GM18526 (cell line): ENCODE data around the gene PRDX1.

Experiments used
- POLR2A ChIP-seq: IDR thresholded peaks from 3 replicates; pipeline ENCODE4 v1.6.1; 2011; ENCODE audit not compliant: insufficient read length; ENCODE audit errors: extremely low read depth

PRDX1 gene

GRCh38 chr1:45510972-45511527 lies 10.6 kb downstream of the PRDX1 start:
- TF ChIP-seq POLR2A, result no peak

GRCh38 chr1:45510036-45510971 lies 11.4 kb downstream of the PRDX1 start:
- TF ChIP-seq POLR2A, result no peak

GRCh38 chr1:45508295-45509151 lies 13.2 kb downstream of the PRDX1 start:
- TF ChIP-seq POLR2A, result no peak

- TF ChIP-seq POLR2A, result no peak
Measured at GRCh38 chr1:45507893-45508292, 13.8 kb downstream of the PRDX1 start.

DNA sequence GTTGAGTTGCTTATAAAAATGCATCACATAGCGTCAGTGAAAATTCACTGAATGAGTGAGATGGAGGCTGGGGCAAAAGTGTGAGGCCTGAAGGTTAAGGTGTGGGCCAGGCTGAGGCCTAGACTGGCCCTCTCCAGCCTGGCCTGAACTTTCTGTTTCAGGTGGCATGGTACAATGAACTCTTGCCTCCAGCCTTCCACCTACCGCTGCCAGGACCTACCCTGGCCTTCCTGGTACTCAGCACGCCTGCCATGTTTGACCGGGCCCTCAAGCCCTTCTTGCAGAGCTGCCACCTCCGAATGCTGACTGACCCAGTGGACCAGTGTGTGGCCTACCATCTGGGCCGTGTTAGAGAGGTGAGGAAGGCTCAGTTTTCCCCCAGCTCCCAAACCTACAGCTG lies 14.5 kb downstream of the PRDX1 start:
- TF ChIP-seq POLR2A, result no peak

DNA sequence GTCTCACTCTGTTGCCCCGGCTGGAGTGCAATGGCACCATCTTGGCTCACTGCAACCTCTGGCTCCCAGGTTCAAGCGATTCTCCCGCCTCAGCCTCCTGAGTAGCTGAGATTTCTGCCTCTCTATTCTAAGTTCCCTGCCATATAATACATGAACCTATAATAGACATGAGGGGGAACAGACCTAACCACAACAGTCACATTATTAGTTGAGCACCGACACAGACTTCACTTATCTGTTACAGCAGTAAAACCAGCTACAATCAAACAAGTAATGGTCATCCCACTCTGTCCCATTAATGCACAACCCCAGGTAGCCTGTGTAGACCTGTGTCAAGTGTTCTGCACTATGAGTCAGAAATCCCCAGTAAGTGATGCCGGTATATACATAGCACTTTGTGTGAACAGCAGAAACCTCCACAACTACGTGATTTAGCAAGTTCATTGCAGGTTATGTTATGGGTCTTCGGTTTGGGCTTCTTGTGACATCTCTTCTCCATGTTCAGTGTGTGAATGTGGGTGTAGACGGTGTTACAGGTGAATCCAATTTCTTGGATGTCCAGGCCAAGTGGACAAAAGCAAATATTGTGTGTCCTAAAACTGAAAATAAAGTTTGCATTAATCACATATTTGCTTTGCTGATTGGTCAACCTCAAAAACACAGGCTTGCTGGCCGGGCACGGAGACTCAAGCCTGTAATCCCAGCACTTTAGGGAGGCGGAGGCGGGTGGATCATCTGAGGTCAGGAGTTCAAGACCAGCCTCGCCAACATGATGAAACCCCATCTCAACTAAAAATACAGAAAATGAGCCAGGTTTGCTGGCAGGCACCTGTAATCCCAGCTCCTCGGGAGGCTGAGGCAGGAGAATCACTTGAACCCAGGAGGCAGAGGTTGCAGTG lies 18.0 kb downstream of the PRDX1 start:
- TF ChIP-seq POLR2A, result no peak

DNA sequence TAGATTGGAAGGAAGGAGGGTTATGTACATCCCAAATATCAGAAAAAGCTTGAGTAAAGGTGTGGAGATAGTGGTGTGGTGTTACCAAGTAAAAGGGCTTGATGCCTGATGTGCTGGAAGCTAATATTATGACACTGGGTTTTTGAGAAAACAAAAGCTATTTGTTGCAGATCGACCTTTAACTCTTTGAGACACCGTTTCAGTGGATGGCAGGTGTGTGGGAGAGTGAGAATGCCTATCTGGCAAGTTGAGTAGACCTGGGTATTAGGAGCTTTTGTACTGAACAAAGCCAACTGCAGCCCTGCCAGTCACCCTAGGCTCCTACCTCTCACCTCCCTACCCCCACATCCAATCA lies 20.2 kb downstream of the PRDX1 start:
- TF ChIP-seq POLR2A, result no peak

GRCh38 chr1:45499415-45499769 lies 22.3 kb downstream of the PRDX1 start:
- TF ChIP-seq POLR2A, result no peak

GRCh38 chr1:45498279-45498678 lies 23.4 kb downstream of the PRDX1 start:
- no peak for TF ChIP-seq POLR2A

- TF ChIP-seq POLR2A, result no peak
Measured at GRCh38 chr1:45493116-45493697, 28.5 kb downstream of the PRDX1 start.

- no peak for TF ChIP-seq POLR2A
Measured at GRCh38 chr1:45492691-45493090, 29.0 kb downstream of the PRDX1 start.

GRCh38 chr1:45491487-45492260 lies 30.0 kb downstream of the PRDX1 start:
- no peak for TF ChIP-seq POLR2A

GRCh38 chr1:45490626-45491486 lies 30.8 kb downstream of the PRDX1 start, which contains the start of gene TESK2:
Gene TESK2, minus strand, starts transcription at chr1:45491163. Its CDS starts 33,378 bp downstream, at chr1:45457785.
- TF ChIP-seq POLR2A, result peak; percentile 84
